ENCODE data around the gene DUSP14.

The DUSP14 gene

GRCh38 chr17:37485938-37486570 lies 3.6 kb upstream of the DUSP14 start:
- Histone ChIP-seq H3K9me3 (ENCODE audit: control insufficient read depth, low read length) (no peaks in the 10 kb centered on the region), H3K27ac (ENCODE audit: low read depth, low read length, severe bottlenecking) (no peak overlapping the region), H3K4me3 (ENCODE audit: extremely low read depth, insufficient read depth, low read length, poor library complexity, severe bottlenecking) (no peak overlapping the region), H3K36me3 (ENCODE audit: control insufficient read depth, insufficient read depth, low read length) (peaks cover under 1% of the 10 kb centered on the region), H3K4me1 (ENCODE audit: control insufficient read depth, insufficient read depth, low read length, poor library complexity, severe bottlenecking) (peaks cover 24% of the 10 kb centered on the region)
- WGBS, 2 experiments (ENCODE audit: insufficient coverage in 2 of 2) = no CpG with 5 or more reads among the region's 1 CpG

GRCh38 chr17:37488009-37488604 lies 1.6 kb upstream of the DUSP14 start:
- H3K9me3 ChIP-seq (ENCODE audit: control insufficient read depth, low read length) = no peaks in the 10 kb centered on the region
- peaks cover 16% of the 10 kb centered on the region for H3K4me1 ChIP-seq (ENCODE audit: control insufficient read depth, insufficient read depth, low read length, poor library complexity, severe bottlenecking)
- no peaks in the 10 kb centered on the region for H3K36me3 ChIP-seq (ENCODE audit: control insufficient read depth, insufficient read depth, low read length)
- H3K27ac ChIP-seq (ENCODE audit: low read depth, low read length, severe bottlenecking) = peak overlapping the region; percentile 85
- peak overlapping the region; percentile 67 for H3K4me3 ChIP-seq (ENCODE audit: extremely low read depth, insufficient read depth, low read length, poor library complexity, severe bottlenecking)
- 55 to 59% methylated on average over 6 to 7 of the region's 7 CpGs for WGBS, 2 experiments (ENCODE audit: insufficient coverage in 2 of 2)

GRCh38 chr17:37488607-37489196 lies 989 bp upstream of the DUSP14 start:
- Histone ChIP-seq H3K4me3 (ENCODE audit: extremely low read depth, insufficient read depth, low read length, poor library complexity, severe bottlenecking) (peak overlapping the region; percentile 67), H3K9me3 (ENCODE audit: control insufficient read depth, low read length) (no peaks in the 10 kb centered on the region), H3K36me3 (ENCODE audit: control insufficient read depth, insufficient read depth, low read length) (no peaks in the 10 kb centered on the region), H3K27ac (ENCODE audit: low read depth, low read length, severe bottlenecking) (peak overlapping the region; percentile 85), H3K4me1 (ENCODE audit: control insufficient read depth, insufficient read depth, low read length, poor library complexity, severe bottlenecking) (peaks cover 11% of the 10 kb centered on the region)
- WGBS, 2 experiments (ENCODE audit: insufficient coverage in 2 of 2) = 0 to 10% methylated on average over 13 to 17 of the region's 25 CpGs

GRCh38 chr17:37490022-37490587 lies 414 bp downstream of the DUSP14 start:
- Histone ChIP-seq H3K36me3 (ENCODE audit: control insufficient read depth, insufficient read depth, low read length) (no peaks in the 10 kb centered on the region), H3K9me3 (ENCODE audit: control insufficient read depth, low read length) (no peaks in the 10 kb centered on the region), H3K27ac (ENCODE audit: low read depth, low read length, severe bottlenecking) (peak overlapping the region; percentile 98), H3K4me3 (ENCODE audit: extremely low read depth, insufficient read depth, low read length, poor library complexity, severe bottlenecking) (peak overlapping the region; percentile 62), H3K4me1 (ENCODE audit: control insufficient read depth, insufficient read depth, low read length, poor library complexity, severe bottlenecking) (peaks cover 9% of the 10 kb centered on the region)
- 0 to 1% methylated on average over 28 to 47 of the region's 56 CpGs for WGBS, 2 experiments (ENCODE audit: insufficient coverage in 2 of 2)

GRCh38 chr17:37490638-37491614 lies 1.2 kb downstream of the DUSP14 start:
- no peaks in the 10 kb centered on the region for H3K9me3 ChIP-seq (ENCODE audit: control insufficient read depth, low read length)
- H3K4me3 ChIP-seq (ENCODE audit: extremely low read depth, insufficient read depth, low read length, poor library complexity, severe bottlenecking) = peak overlapping the region; percentile 62
- peaks cover 9% of the 10 kb centered on the region for H3K4me1 ChIP-seq (ENCODE audit: control insufficient read depth, insufficient read depth, low read length, poor library complexity, severe bottlenecking)
- WGBS, 2 experiments (ENCODE audit: insufficient coverage in 2 of 2) = 12 to 22% methylated on average over 12 to 15 of the region's 24 CpGs
- H3K27ac ChIP-seq (ENCODE audit: low read depth, low read length, severe bottlenecking) = peak overlapping the region; percentile 98
- no peaks in the 10 kb centered on the region for H3K36me3 ChIP-seq (ENCODE audit: control insufficient read depth, insufficient read depth, low read length)

GRCh38 chr17:37492167-37492566 lies 2.5 kb downstream of the DUSP14 start:
- peak overlapping the region; percentile 98 for H3K27ac ChIP-seq (ENCODE audit: low read depth, low read length, severe bottlenecking)
- peak overlapping the region; percentile 62 for H3K4me3 ChIP-seq (ENCODE audit: extremely low read depth, insufficient read depth, low read length, poor library complexity, severe bottlenecking)
- peaks cover 9% of the 10 kb centered on the region for H3K4me1 ChIP-seq (ENCODE audit: control insufficient read depth, insufficient read depth, low read length, poor library complexity, severe bottlenecking)
- no peaks in the 10 kb centered on the region for H3K9me3 ChIP-seq (ENCODE audit: control insufficient read depth, low read length)
- WGBS, 2 experiments (ENCODE audit: insufficient coverage in 2 of 2) = 57 to 80% methylated on average over 1 to 2 of the region's 4 CpGs
- no peaks in the 10 kb centered on the region for H3K36me3 ChIP-seq (ENCODE audit: control insufficient read depth, insufficient read depth, low read length)

- Histone ChIP-seq H3K4me3 (ENCODE audit: extremely low read depth, insufficient read depth, low read length, poor library complexity, severe bottlenecking) (no peak overlapping the region), H3K36me3 (ENCODE audit: control insufficient read depth, insufficient read depth, low read length) (no peaks in the 10 kb centered on the region), H3K27ac (ENCODE audit: low read depth, low read length, severe bottlenecking) (no peak overlapping the region), H3K9me3 (ENCODE audit: control insufficient read depth, low read length) (no peaks in the 10 kb centered on the region), H3K4me1 (ENCODE audit: control insufficient read depth, insufficient read depth, low read length, poor library complexity, severe bottlenecking) (peaks cover 4% of the 10 kb centered on the region)
- WGBS, 2 experiments (ENCODE audit: insufficient coverage in 2 of 2) = 100% methylated on average over 1 of the region's 2 CpGs; no CpG with 5 or more reads in 1 of the 2 experiments
Observed at GRCh38 chr17:37493249-37494027, 3.7 kb downstream of the DUSP14 start.

- Histone ChIP-seq H3K4me3 (ENCODE audit: extremely low read depth, insufficient read depth, low read length, poor library complexity, severe bottlenecking) (no peak overlapping the region), H3K4me1 (ENCODE audit: control insufficient read depth, insufficient read depth, low read length, poor library complexity, severe bottlenecking) (peaks cover 2% of the 10 kb centered on the region), H3K9me3 (ENCODE audit: control insufficient read depth, low read length) (no peaks in the 10 kb centered on the region), H3K36me3 (ENCODE audit: control insufficient read depth, insufficient read depth, low read length) (no peaks in the 10 kb centered on the region), H3K27ac (ENCODE audit: low read depth, low read length, severe bottlenecking) (no peak overlapping the region)
- WGBS, 2 experiments (ENCODE audit: insufficient coverage in 2 of 2) = 89 to 94% methylated on average over 3 of the region's 3 CpGs
Observed at GRCh38 chr17:37494401-37494831, 4.7 kb downstream of the DUSP14 start.

GRCh38 chr17:37494971-37495370 lies 5.3 kb downstream of the DUSP14 start:
- H3K27ac ChIP-seq (ENCODE audit: low read depth, low read length, severe bottlenecking) = no peak overlapping the region
- no peak overlapping the region for H3K4me3 ChIP-seq (ENCODE audit: extremely low read depth, insufficient read depth, low read length, poor library complexity, severe bottlenecking)
- 56 to 57% methylated on average over 6 to 7 of the region's 8 CpGs for WGBS, 2 experiments (ENCODE audit: insufficient coverage in 2 of 2)
- H3K4me1 ChIP-seq (ENCODE audit: control insufficient read depth, insufficient read depth, low read length, poor library complexity, severe bottlenecking) = peaks cover 2% of the 10 kb centered on the region
- H3K9me3 ChIP-seq (ENCODE audit: control insufficient read depth, low read length) = no peaks in the 10 kb centered on the region
- no peaks in the 10 kb centered on the region for H3K36me3 ChIP-seq (ENCODE audit: control insufficient read depth, insufficient read depth, low read length)

GRCh38 chr17:37500378-37500777 lies 10.7 kb downstream of the DUSP14 start:
- Histone ChIP-seq H3K9me3 (ENCODE audit: control insufficient read depth, low read length) (no peaks in the 10 kb centered on the region), H3K4me1 (ENCODE audit: control insufficient read depth, insufficient read depth, low read length, poor library complexity, severe bottlenecking) (no peaks in the 10 kb centered on the region), H3K27ac (ENCODE audit: low read depth, low read length, severe bottlenecking) (no peak overlapping the region), H3K36me3 (ENCODE audit: control insufficient read depth, insufficient read depth, low read length) (peaks cover 16% of the 10 kb centered on the region), H3K4me3 (ENCODE audit: extremely low read depth, insufficient read depth, low read length, poor library complexity, severe bottlenecking) (no peak overlapping the region)
